HepG2 (cell line): ENCODE data around the gene AGTRAP. TPM values are rescaled to one million over a fixed set of nuclear protein-coding genes. Genes with fewer than 3 reads are reported as not detected.

ENCODE experiments used
- ATAC-seq: fragments of 200-7000 bp; cut with Tn5 transposase; 3 replicates; pipeline ENCODE4 v1.9.1; 2020; ENCODE audit warnings: mild to moderate bottlenecking, moderate library complexity
- BruUV-seq: library from RNA; stranded (reverse); fragments of 400-500 nt; replicated peaks from 2 replicates; lab custom pipeline; 2021; lab: Mats Ljungman, UMichigan
- CTCF ChIA-PET: fragments of 300-600 bp; formaldehyde crosslinking; extraction: SDS; loops from one replicate; lab custom pipeline; 2021; ENCODE audit warnings: low total read pairs, inconsistent platforms, low intra/inter-chr PET ratio; lab: Yijun Ruan, JAX
- POLR2A ChIA-PET: fragments of 350-600 bp; sonication (Branson Sonifier 250); formaldehyde crosslinking; loops from one replicate; lab custom pipeline; 2020; ENCODE audit warnings: antibody characterized with exemption, inconsistent platforms; lab: Yijun Ruan, JAX
- DNase-seq: peaks from one replicate; pipeline ENCODE4 v3.0.0-alpha.2; 2015; ENCODE audit warnings: low spot score
- FAIRE-seq: peaks from 3 replicates; lab custom pipeline; 2011; peaks lifted over from hg19 to GRCh38; lab: Jason Lieb, UNC
- H2AFZ ChIP-seq: one replicate; pipeline ENCODE4 v1.6.1; 2011; ENCODE audit warnings: low read length, inconsistent platforms
- H3K27ac ChIP-seq: fragments of 300-600 bp; 3 replicates; pipeline ENCODE4 v1.8.0; 2011; ENCODE audit warnings: mixed run types, mild to moderate bottlenecking, mixed read lengths, low read length, inconsistent platforms; ENCODE audit not compliant: insufficient read depth; ENCODE audit errors: extremely low read length
- H3K27me3 ChIP-seq, 2 experiments: fragments of 200-600 bp in 1 of 2; 2 replicates in 1 of 2; 3 replicates in 1 of 2; pipeline versions ENCODE4 v1.6.0 to v1.8.0; 2011; ENCODE audit warnings: low read length in 2 of 2, mild to moderate bottlenecking in 2 of 2, moderate library complexity in 2 of 2, inconsistent platforms in 1 of 2; ENCODE audit not compliant: insufficient read depth in 2 of 2, control insufficient read depth in 1 of 2
- H3K36me3 ChIP-seq, 2 experiments: fragments of 200-600 bp in 1 of 2; replicated peaks in 1 of 2; 2 replicates in 1 of 2; 3 replicates in 1 of 2; pipeline versions ENCODE4 v1.5.1 to v1.8.0; 2011; ENCODE audit warnings: low read length in 2 of 2, inconsistent platforms in 1 of 2; ENCODE audit not compliant: insufficient read depth in 2 of 2, control insufficient read depth in 1 of 2
- H3K4me1 ChIP-seq: 2 replicates; pipeline ENCODE4 v1.5.1; 2012; ENCODE audit warnings: low read length, inconsistent platforms; ENCODE audit not compliant: insufficient read depth
- H3K4me2 ChIP-seq: 2 replicates; pipeline ENCODE4 v1.6.0; 2011; ENCODE audit warnings: low read depth, low read length, inconsistent platforms
- H3K4me3 ChIP-seq, 3 experiments: fragments of 200-600 bp in 1 of 3; sonication (generic), shearing (Covaris generic) in 1 of 3; replicated peaks in 1 of 3; 2 replicates each; pipeline ENCODE4 v1.5.1; 2011 to 2016; ENCODE audit warnings: low read length in 3 of 3, inconsistent platforms in 2 of 3, low read depth in 2 of 3, mild to moderate bottlenecking in 2 of 3, control low read depth in 1 of 3, mixed read lengths in 1 of 3; ENCODE audit not compliant: insufficient read depth in 1 of 3
- H3K79me2 ChIP-seq: one replicate; pipeline ENCODE4 v1.6.1; 2011; ENCODE audit warnings: low read length, inconsistent platforms; ENCODE audit not compliant: insufficient read depth
- H3K9ac ChIP-seq: 2 replicates; pipeline ENCODE4 v1.6.0; 2011; ENCODE audit warnings: mild to moderate bottlenecking, low read depth, low read length, inconsistent platforms; ENCODE audit not compliant: insufficient read depth
- H3K9me3 ChIP-seq: 2 replicates; pipeline ENCODE4 v1.5.1; 2012; ENCODE audit warnings: mild to moderate bottlenecking, low read length
- H4K20me1 ChIP-seq: 2 replicates; pipeline ENCODE4 v1.6.0; 2011; ENCODE audit warnings: inconsistent platforms, mild to moderate bottlenecking, low read length, moderate library complexity; ENCODE audit not compliant: insufficient read depth
- CBX5 ChIP-seq: sonication (generic); formaldehyde crosslinking; IDR thresholded peaks from 2 replicates; pipeline ENCODE4 v1.4.0; 2020; ENCODE audit warnings: missing genetic modification reagents, borderline replicate concordance
- CREB1 ChIP-seq, 2 experiments: fragments of 450-650 bp in 1 of 2; IDR thresholded peaks; 2 replicates each; pipeline ENCODE4 v1.6.1; 2016 to 2017; ENCODE audit warnings: control low read depth in 1 of 2, mild to moderate bottlenecking in 1 of 2, missing compliant biosample characterization in 1 of 2, missing genetic modification characterization in 1 of 2
- KDM3A ChIP-seq: IDR thresholded peaks from 2 replicates; pipeline ENCODE4 v1.6.1; 2018; ENCODE audit warnings: low read depth, missing compliant biosample characterization
- ZKSCAN1 ChIP-seq: fragments of 150-350 bp; IDR thresholded peaks from 2 replicates; pipeline ENCODE4 v1.6.1; 2014; ENCODE audit warnings: low read length
- WGBS: methylation state at CpG from one replicate; pipeline ENCODE4 v1.1.6; 2017; ENCODE audit warnings: low lambda C conversion rate; 5-methylcytosine and 5-hydroxymethylcytosine counted together
- in situ Hi-C: cut with HindIII; loops from 2 replicates; pipeline ENCODE4 v1.10.0; 2017; ENCODE audit warnings: low pct_unique_long_range_greater_than_20kb; ENCODE audit not compliant: extremely low pct_ligation_motif_present
- intact Hi-C: fragments of 100-400 bp; cut with micrococcal nuclease; formaldehyde crosslinking; loops from one replicate; pipeline ENCODE4 v1.10.0; 2022; ENCODE audit not compliant: unreplicated experiment
- polyA plus RNA-seq, 8 experiments: library from polyadenylated mRNA; depleted of rRNA in 3 of 8; stranded (reverse) in 7 of 8; unstranded in 1 of 8; fragments of >200 nt; fragmentation: Illumina TruSeq in 4 of 8; extraction: Trizol in 4 of 8; gene quantifications; 2 replicates each; pipeline versions ENCODE4 v1.2.1 to v1.2.3, GENCODE V29; 2011 to 2016; ENCODE audit warnings: low read depth in 4 of 8, missing spikeins in 1 of 8, mixed read lengths in 1 of 8; ENCODE audit not compliant: insufficient read depth in 1 of 8
- total RNA-seq, 5 experiments: library from RNA; depleted of rRNA; stranded (reverse); fragments of >200 nt; fragmentation: Illumina TruSeq; extraction: Trizol; gene quantifications; 2 replicates each; pipeline ENCODE4 v1.2.3, GENCODE V29; 2016; ENCODE audit warnings: low read depth in 1 of 5
- TF ChIP-seq, protein P1 (sequence below): sonication (generic); formaldehyde crosslinking; IDR thresholded peaks from 2 replicates; pipeline ENCODE4 v1.4.0; 2020; ENCODE audit warnings: missing genetic modification reagents
- TF ChIP-seq, protein P2 (sequence below): sonication (generic); formaldehyde crosslinking; IDR thresholded peaks from 2 replicates; pipeline ENCODE4 v1.4.0; 2020; ENCODE audit warnings: mild to moderate bottlenecking, missing genetic modification reagents
- TF ChIP-seq, protein P3 (sequence below): IDR thresholded peaks from 2 replicates; pipeline ENCODE4 v1.6.1; 2016; ENCODE audit warnings: low read depth, control low read depth

AGTRAP gene
- total and polyA plus RNA-seq, 2 of the 13 experiments (the other 11 are each of a cell fraction or from before 2014, with no cell fraction given): 28.3 to 32.0 TPM

DNA sequence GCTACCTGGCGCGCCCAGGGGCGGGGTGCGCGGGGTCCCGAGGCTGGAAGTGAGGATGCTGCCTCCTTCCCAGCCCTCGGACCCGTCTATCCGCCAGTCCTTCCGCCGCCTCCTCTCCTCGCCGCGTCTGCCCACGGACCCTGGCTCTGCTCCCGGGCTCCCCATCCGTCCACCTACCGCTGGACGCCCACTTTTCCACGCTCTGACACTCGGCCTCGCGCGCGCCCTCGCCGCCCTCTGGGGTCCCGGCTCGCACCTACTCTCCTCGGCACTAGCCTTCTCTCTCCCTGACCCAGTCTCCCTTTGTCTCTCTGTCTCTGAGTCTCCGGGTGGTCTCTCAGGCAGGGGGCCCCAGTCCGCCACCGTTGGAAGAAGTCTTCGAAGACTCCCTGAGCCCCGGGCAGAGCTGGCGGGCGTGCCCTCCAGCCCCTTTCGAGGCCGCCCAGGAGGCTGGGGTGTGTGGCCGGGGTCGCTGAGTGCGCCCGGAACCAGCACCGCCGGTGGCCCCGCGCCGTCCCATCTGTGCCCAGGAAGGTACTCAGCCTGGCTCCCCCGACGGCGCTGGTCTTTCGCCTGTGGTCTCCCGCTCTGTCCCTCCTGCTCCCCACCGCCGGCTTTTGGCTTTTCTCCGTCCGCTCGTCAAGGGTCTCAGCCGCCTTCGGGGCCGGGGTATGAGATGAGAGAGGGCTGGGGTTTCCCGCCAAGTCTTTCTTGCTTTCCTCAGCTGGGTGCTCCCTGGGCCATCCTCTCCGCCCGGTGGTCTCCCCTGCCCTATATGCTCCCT is 43.8 kb upstream of the AGTRAP start:
- Histone ChIP-seq H3K36me3 (no peaks in the 10 kb centered on the region), H3K9me3 (no peaks in the 10 kb centered on the region), H3K4me3 (no peak overlapping the region), H3K27me3 (peaks cover 16 to 67% of the 10 kb centered on the region in 2 experiments), H2AFZ (no peak overlapping the region), H3K4me1 (peaks cover 15% of the 10 kb centered on the region), H3K4me2 (no peak overlapping the region), H3K27ac (no peak overlapping the region), H3K79me2 (no peaks in the 10 kb centered on the region), H3K9ac (no peak overlapping the region), H4K20me1 (no peaks in the 10 kb centered on the region)
- ATAC-seq (no peak), FAIRE-seq (no peak), DNase-seq (no peak)
- TF ChIP-seq, protein P1, sequence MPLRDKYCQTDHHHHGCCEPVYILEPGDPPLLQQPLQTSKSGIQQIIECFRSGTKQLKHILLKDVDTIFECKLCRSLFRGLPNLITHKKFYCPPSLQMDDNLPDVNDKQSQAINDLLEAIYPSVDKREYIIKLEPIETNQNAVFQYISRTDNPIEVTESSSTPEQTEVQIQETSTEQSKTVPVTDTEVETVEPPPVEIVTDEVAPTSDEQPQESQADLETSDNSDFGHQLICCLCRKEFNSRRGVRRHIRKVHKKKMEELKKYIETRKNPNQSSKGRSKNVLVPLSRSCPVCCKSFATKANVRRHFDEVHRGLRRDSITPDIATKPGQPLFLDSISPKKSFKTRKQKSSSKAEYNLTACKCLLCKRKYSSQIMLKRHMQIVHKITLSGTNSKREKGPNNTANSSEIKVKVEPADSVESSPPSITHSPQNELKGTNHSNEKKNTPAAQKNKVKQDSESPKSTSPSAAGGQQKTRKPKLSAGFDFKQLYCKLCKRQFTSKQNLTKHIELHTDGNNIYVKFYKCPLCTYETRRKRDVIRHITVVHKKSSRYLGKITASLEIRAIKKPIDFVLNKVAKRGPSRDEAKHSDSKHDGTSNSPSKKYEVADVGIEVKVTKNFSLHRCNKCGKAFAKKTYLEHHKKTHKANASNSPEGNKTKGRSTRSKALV (CRISPR knock-in tag): peak; percentile 61; the same call in 1 of the 2 replicates
- no peak for TF ChIP-seq KDM3A (CRISPR knock-in tag)
- CTCF ChIA-PET: no interaction called here
- 51% methylated on average over 55 of the region's 64 CpGs for WGBS
- in situ Hi-C loops (loop anchor here (10.0 kb wide), 1 partner anchor 63 kb away; no protein-coding TSS in a partner anchor), intact Hi-C loops (no loop called here)
- no TSS peak for BruUV-seq
- POLR2A ChIA-PET: no interaction called here

DNA sequence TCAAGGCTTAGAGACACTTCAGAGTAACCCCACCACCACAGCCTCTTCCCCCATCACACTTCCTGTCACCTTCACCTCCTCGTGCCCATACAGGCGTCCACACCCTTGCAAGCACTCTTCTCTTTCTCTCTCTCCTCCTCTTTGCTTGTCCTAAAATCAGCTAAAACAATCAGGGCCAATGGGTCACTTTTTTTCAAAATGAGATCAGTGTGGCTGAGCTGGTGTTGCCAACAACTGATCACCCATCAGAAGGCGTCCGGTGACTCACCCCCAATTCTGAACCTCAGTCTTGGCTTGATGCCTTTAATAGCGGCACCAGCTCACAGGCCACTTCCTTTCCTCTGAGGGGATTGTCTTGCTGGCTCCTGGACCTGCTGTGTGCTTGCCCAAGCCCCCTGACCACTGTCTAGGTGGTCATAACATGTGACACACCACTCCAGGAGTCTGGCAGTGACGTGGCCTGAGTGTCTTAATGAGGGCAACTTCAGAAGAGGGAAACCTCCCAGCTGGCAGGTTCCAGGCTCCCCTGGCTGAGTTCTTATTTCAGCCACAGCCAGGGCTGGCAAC is 42.8 kb upstream of the AGTRAP start:
- Histone ChIP-seq H3K9me3 (no peaks in the 10 kb centered on the region), H4K20me1 (no peaks in the 10 kb centered on the region), H3K4me2 (no peak overlapping the region), H3K4me1 (peaks cover 15% of the 10 kb centered on the region), H3K9ac (no peak overlapping the region), H3K36me3 (no peaks in the 10 kb centered on the region), H3K27ac (no peak overlapping the region), H3K4me3 (no peak overlapping the region), H3K79me2 (no peaks in the 10 kb centered on the region), H3K27me3 (peaks cover 16 to 70% of the 10 kb centered on the region in 2 experiments), H2AFZ (no peak overlapping the region)
- in situ Hi-C loops (loop anchor here (10.0 kb wide), 1 partner anchor 62 kb away; no protein-coding TSS in a partner anchor), intact Hi-C loops (no loop called here)
- no TSS peak for BruUV-seq
- TF ChIP-seq CBX5 (CRISPR knock-in tag) (no peak), CREB1 (IDR thresholded peaks at IDR 0.05) (peak; percentile 35), CREB1 (CRISPR knock-in tag; IDR thresholded peaks at IDR 0.05) (no peak), ZKSCAN1 (no peak)
- TF ChIP-seq, protein P2, sequence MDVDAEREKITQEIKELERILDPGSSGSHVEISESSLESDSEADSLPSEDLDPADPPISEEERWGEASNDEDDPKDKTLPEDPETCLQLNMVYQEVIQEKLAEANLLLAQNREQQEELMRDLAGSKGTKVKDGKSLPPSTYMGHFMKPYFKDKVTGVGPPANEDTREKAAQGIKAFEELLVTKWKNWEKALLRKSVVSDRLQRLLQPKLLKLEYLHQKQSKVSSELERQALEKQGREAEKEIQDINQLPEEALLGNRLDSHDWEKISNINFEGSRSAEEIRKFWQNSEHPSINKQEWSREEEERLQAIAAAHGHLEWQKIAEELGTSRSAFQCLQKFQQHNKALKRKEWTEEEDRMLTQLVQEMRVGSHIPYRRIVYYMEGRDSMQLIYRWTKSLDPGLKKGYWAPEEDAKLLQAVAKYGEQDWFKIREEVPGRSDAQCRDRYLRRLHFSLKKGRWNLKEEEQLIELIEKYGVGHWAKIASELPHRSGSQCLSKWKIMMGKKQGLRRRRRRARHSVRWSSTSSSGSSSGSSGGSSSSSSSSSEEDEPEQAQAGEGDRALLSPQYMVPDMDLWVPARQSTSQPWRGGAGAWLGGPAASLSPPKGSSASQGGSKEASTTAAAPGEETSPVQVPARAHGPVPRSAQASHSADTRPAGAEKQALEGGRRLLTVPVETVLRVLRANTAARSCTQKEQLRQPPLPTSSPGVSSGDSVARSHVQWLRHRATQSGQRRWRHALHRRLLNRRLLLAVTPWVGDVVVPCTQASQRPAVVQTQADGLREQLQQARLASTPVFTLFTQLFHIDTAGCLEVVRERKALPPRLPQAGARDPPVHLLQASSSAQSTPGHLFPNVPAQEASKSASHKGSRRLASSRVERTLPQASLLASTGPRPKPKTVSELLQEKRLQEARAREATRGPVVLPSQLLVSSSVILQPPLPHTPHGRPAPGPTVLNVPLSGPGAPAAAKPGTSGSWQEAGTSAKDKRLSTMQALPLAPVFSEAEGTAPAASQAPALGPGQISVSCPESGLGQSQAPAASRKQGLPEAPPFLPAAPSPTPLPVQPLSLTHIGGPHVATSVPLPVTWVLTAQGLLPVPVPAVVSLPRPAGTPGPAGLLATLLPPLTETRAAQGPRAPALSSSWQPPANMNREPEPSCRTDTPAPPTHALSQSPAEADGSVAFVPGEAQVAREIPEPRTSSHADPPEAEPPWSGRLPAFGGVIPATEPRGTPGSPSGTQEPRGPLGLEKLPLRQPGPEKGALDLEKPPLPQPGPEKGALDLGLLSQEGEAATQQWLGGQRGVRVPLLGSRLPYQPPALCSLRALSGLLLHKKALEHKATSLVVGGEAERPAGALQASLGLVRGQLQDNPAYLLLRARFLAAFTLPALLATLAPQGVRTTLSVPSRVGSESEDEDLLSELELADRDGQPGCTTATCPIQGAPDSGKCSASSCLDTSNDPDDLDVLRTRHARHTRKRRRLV: no peak
- TF ChIP-seq, protein P3, sequence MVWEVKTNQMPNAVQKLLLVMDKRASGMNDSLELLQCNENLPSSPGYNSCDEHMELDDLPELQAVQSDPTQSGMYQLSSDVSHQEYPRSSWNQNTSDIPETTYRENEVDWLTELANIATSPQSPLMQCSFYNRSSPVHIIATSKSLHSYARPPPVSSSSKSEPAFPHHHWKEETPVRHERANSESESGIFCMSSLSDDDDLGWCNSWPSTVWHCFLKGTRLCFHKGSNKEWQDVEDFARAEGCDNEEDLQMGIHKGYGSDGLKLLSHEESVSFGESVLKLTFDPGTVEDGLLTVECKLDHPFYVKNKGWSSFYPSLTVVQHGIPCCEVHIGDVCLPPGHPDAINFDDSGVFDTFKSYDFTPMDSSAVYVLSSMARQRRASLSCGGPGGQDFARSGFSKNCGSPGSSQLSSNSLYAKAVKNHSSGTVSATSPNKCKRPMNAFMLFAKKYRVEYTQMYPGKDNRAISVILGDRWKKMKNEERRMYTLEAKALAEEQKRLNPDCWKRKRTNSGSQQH (CRISPR knock-in tag): no peak
- FAIRE-seq (no peak), DNase-seq (no peak), ATAC-seq (no peak)
- ChIA-PET CTCF (no interaction called here), POLR2A (no interaction called here)
- 0% methylated on average over 5 of the region's 6 CpGs for WGBS
